Head of caudate nucleus (tissue), 42 donors: ENCODE data around the gene STAC.

Experiments
- DNase-seq, 42 donors: peaks; one replicate each; pipeline versions ENCODE4 v3.0.0 to v3.0.0-alpha.2; 2020 to 2021; ENCODE audit warnings: mixed read lengths in 7 of 42
- intact Hi-C: fragments of 100-400 bp; cut with DNase I; formaldehyde crosslinking; loops from one replicate; pipeline ENCODE4 v1.15.0; 2022

Gene STAC

GRCh38 chr3:36380221-36381031 lies at the start of gene STAC:
TSS of gene STAC (plus strand) at chr3:36380504. CDS start at chr3:36380644, 140 bp downstream.
- intact Hi-C loops, result no loop called here
- peak in 4 of 42 donors; percentile 3 to 25 (median 12) for DNase-seq

GRCh38 chr3:36332139-36332538 lies 48.2 kb upstream of the STAC start:
- intact Hi-C loops, result no loop called here
- no peak for DNase-seq

GRCh38 chr3:36362216-36362615 lies 18.1 kb upstream of the STAC start:
- intact Hi-C loops, result no loop called here
- DNase-seq, result no peak

GRCh38 chr3:36362973-36363372 lies 17.3 kb upstream of the STAC start:
- intact Hi-C loops, result no loop called here
- no peak for DNase-seq

GRCh38 chr3:36364260-36364659 lies 16.0 kb upstream of the STAC start:
- DNase-seq, result no peak
- intact Hi-C loops, result no loop called here

- DNase-seq, result no peak
- intact Hi-C loops, result no loop called here
Observed at GRCh38 chr3:36365829-36366228, 14.5 kb upstream of the STAC start.

- DNase-seq, result no peak
- intact Hi-C loops, result no loop called here
Observed at GRCh38 chr3:36366308-36366707, 14.0 kb upstream of the STAC start.

- DNase-seq, result no peak
- intact Hi-C loops, result no loop called here
Observed at GRCh38 chr3:36367912-36368573, 12.3 kb upstream of the STAC start.

- intact Hi-C loops, result no loop called here
- DNase-seq, result no peak
Observed at GRCh38 chr3:36372534-36372935, 7.8 kb upstream of the STAC start.

GRCh38 chr3:36373084-36373483 lies 7.2 kb upstream of the STAC start:
- DNase-seq, result no peak
- intact Hi-C loops, result no loop called here

GRCh38 chr3:36373666-36374065 lies 6.6 kb upstream of the STAC start:
- no peak for DNase-seq
- intact Hi-C loops, result no loop called here

- DNase-seq, result no peak
- intact Hi-C loops, result no loop called here
Observed at GRCh38 chr3:36379872-36380220, 458 bp upstream of the STAC start.

- intact Hi-C loops, result no loop called here
Observed at GRCh38 chr3:36381311-36381956, 1.1 kb downstream of the STAC start.

GRCh38 chr3:36393563-36393962 lies 13.3 kb downstream of the STAC start:
- intact Hi-C loops, result no loop called here
- no peak for DNase-seq

More at GRCh38 chr3:36381311-36381956, 1.1 kb downstream of the STAC start:
- no peak for DNase-seq

- DNase-seq, result no peak
Observed at GRCh38 chr3:36394176-36394575, 13.9 kb downstream of the STAC start.

GRCh38 chr3:36397841-36398240 lies 17.5 kb downstream of the STAC start:
- DNase-seq, result no peak
- intact Hi-C loops, result no loop called here

More at GRCh38 chr3:36394176-36394575, 13.9 kb downstream of the STAC start:
- intact Hi-C loops, result no loop called here

GRCh38 chr3:36399933-36400332 lies 19.6 kb downstream of the STAC start:
- intact Hi-C loops, result no loop called here
- no peak for DNase-seq

GRCh38 chr3:36401056-36401455 lies 20.8 kb downstream of the STAC start:
- intact Hi-C loops, result no loop called here
- no peak for DNase-seq

- intact Hi-C loops, result no loop called here
- no peak for DNase-seq
Observed at GRCh38 chr3:36403661-36404060, 23.4 kb downstream of the STAC start.

GRCh38 chr3:36405190-36405589 lies 24.9 kb downstream of the STAC start:
- DNase-seq, result no peak
- intact Hi-C loops, result no loop called here
